GM20431 (cell line): Measurements from ENCODE around the gene CGNL1.

Source experiments
- in situ Hi-C: fragments of 300-500 bp; cut with MseI, MboI; formaldehyde crosslinking; loops from one replicate; pipeline ENCODE4 v1.15.0; 2020; ENCODE audit warnings: low sequenced_read_pairs; ENCODE audit not compliant: unreplicated experiment

Gene CGNL1

DNA sequence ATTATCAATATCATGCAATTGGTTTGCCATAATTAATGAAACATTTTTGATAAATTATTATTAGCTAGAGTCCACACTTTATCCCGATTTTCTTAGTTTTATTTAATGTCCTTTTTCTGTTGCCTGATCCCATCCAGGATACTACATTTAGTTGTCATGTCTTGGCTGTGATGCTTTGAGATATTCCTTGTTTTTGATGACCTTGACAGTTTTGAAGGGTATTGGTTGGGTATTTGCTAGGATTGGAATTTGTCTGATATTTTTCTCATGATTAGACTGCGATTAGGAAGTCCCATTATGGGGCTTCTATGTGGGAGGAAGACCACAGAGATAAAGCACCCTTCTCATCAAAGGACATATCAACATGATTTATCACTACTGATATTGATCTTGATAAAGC, 43.0 kb downstream of the CGNL1 start:
- in situ Hi-C loops, result no loop called here

DNA sequence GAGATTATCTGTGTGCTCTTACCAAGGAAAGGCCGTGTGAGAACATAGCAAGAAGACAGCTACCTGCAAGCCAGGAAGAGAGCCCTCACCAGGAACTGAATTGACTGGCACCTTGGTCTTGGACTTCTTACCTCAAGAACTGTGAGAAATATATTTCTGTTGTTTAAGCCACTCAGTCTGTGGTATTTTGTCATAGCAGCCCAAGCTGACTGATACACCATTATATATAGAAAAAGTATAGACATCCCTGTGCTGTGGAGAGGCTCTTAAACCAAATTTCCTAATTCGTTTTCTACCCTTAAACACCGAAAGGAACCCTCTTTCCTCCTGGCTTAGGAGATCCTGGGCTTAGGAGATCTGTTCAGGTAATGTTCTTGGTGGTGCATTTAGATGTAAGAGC, 44.8 kb downstream of the CGNL1 start:
- in situ Hi-C loops, result no loop called here

GRCh38 chr15:57421551-57421950, 45.2 kb downstream of the CGNL1 start:
- in situ Hi-C loops, result no loop called here

- in situ Hi-C loops, result no loop called here
These were observed 45.9 kb downstream of the CGNL1 start for GRCh38 chr15:57422113-57422754.

- in situ Hi-C loops, result no loop called here
These were observed 47.4 kb downstream of the CGNL1 start for GRCh38 chr15:57423599-57424140.

DNA sequence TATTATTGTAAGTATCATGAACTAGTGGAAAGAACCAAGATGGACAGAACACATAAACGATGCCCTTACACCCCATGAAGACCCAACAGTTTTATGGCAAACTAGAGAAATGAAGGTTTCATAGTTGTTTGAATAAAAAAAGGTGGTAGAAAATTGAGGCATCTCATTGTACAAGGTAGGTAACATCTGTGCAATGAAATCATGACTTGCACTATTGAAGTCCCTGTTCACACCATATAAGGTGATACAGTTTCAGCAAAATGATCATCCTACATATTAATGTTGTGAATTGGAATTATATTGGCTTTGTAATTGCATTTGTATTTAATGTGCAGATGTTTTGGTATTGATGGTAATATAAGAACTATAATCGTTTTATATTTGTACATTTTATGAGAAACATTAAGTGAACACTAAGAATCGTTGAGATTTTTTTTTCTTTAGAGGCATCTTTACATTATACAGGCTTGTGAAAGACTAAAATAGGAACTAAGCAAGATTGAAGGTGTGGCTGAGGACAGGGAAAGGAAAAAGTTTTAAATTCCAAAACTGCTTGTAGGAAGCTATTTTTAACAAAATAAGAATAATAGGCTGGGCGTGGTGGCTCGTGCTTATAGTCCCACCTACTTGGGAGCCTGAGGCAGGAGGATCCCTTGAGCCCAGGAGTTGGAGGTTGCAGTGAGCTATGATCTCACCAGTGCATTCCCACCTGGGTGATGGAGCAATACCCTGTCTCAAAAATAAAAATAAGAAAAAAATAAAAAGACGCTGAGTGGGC, 48.5 kb downstream of the CGNL1 start:
- in situ Hi-C loops, result no loop called here

GRCh38 chr15:57425842-57426241, 49.5 kb downstream of the CGNL1 start:
- in situ Hi-C loops, result no loop called here

DNA sequence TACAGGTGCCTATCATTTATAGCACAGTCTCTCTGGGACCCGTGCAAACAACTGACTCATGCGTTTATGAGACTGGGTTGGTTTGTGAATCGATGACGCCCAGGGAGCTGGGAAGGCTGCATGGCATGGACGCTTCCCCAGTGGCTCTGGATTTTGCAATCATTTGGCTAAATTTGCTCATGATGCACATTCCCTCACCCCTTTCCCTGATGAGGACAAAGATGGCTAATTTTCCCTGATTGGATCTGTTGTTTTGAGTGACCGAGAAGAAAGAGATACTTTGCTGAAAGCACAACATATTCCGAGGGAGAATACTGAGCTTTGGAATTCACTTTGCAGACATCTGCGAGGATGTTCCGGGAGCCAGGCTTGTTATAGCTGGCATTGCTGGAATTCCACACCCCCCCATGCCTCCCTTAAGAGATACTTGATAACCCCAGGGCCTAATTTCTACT, 51.1 kb downstream of the CGNL1 start:
- in situ Hi-C loops, result no loop called here

- in situ Hi-C loops, result no loop called here
These were observed 55.9 kb downstream of the CGNL1 start for GRCh38 chr15:57432141-57432741.

GRCh38 chr15:57436166-57436565, 59.9 kb downstream of the CGNL1 start:
- in situ Hi-C loops, result no loop called here

DNA sequence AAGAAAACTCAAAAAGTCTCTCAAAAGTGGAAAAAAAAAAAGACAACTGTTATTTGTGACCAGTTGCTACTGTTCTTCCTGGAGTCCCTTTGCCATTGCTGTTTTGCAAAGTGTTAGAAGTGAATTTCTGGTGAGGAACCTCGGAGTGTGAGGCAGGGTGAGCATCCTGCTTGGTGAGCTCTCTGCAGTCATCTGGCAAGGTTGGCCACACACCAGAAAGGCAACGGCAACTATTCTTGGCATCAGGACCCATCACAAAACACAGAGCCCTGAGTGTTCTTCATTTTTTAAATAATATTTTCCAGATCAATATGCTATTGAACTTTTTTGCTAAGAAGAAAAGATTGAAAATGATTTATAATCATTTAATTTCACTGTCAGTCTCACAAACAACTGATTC, 60.7 kb downstream of the CGNL1 start:
- in situ Hi-C loops, result no loop called here

DNA sequence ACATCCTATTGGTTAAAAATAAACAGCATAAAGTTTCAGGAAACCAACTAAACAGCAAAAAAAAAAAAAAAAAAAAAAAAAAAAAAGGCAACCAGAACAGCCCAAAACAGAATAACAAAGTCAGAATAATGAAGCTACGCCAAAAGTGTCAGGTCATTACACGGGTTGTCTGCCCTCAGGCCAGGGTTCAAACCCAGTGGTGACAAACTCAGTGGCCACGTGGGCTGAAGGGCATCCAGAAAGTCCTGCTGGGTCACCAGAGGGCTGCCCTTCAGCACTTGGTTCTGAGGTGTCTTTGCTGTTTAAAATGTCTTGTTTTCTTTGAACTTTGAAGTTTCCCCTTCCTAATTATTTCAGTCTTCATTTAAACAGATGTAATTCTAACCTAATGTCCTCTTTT, 61.3 kb downstream of the CGNL1 start:
- in situ Hi-C loops, result no loop called here

- in situ Hi-C loops, result no loop called here
These were observed 61.9 kb downstream of the CGNL1 start for GRCh38 chr15:57438166-57438565.

DNA sequence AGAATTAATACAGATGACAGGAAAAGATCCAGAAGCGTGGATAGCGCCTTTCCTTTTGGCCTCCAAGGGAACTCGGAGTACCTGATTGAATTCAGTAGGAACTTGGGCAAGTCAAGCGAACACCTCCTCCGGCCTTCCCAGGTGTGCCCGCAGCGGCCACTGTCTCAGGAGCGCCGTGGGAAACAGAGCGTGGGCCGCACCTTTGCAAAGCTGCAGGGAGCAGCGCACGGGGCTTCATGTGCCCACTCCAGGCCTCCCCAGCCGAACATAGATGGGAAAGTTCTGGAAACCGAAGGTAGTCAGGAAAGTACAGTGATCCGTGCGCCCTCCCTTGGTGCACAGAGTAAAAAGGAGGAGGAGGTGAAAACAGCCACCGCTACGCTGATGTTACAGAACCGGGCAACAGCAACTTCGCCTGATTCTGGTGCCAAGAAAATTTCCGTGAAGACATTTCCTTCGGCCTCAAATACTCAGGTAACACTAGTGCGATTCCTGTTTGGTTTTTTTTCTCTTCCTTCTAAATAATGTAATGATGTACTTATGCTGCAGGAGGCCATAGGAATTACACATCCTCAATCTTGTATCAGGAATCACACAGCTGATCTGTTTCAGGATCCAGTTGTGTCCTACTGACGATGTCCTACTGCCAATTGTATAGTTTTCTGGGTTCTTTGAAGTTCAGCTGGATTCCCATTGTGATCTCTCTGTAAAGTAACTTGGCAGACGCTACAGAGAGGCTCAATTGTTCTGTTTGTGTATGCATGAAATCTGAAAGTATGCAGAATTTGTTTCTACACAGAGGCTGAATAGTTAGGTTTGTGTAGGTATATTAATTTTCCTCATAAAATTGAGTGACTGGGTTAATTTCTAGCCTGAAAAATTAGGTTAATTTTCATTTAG, 63.1 kb downstream of the CGNL1 start:
- in situ Hi-C loops, result no loop called here

GRCh38 chr15:57440167-57440566, 63.9 kb downstream of the CGNL1 start:
- in situ Hi-C loops, result no loop called here

DNA sequence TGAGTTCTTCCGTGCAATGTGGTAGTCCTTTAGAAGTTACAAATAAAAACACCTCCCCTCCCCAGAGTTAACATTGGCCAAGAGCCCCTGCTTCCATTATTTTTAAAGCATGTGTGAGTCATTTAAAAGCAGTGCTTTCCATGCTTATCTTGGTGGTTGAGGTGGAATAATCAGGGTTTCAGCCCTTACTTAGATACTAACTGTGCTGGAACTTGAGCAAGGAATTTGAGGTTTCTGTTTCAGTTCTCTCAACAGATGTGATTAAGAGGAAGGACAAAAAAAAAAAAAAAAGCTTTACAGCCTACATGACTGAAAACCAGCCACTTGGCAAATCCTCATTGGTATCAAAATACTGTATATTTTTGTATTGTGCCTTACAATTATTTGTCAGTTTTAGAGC, 64.5 kb downstream of the CGNL1 start:
- in situ Hi-C loops, result no loop called here

DNA sequence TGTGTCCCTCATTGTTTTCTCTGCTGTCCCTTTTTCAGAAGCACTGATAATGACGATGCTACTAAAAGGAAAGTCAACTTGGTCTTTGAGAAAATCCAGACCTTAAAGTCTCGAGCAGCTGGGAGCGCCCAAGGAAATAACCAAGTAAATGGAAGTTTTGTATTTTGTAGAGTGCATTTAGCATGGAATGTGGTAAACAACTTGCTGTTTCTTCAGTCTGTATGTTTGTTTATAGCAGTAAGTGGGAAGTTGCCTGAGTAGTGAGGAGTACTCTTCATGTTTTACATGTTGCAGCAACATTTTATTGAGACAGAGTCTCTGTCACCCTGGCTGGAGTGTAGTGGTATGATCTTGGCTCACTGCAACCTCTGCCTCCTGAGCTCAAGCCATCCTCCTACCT, 66.0 kb downstream of the CGNL1 start:
- in situ Hi-C loops, result no loop called here

DNA sequence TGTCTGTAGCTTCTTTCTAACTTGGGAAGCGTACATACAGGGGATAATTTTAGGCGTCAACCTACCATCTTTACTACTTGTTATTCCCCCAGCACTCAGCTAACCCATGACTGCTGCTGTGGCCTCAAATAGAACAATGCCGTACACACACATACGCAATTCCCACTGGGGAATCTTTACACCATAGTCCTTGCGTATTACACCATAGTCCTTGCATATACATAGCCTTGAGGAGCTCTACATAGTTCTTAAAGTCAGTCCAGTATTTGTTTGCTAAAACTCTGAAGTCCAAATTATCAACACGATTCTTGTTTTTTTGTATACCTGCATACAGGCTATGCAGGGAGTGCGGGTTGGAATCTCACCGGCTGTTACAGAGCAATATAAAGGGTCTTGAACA, 67.2 kb downstream of the CGNL1 start:
- in situ Hi-C loops, result no loop called here

DNA sequence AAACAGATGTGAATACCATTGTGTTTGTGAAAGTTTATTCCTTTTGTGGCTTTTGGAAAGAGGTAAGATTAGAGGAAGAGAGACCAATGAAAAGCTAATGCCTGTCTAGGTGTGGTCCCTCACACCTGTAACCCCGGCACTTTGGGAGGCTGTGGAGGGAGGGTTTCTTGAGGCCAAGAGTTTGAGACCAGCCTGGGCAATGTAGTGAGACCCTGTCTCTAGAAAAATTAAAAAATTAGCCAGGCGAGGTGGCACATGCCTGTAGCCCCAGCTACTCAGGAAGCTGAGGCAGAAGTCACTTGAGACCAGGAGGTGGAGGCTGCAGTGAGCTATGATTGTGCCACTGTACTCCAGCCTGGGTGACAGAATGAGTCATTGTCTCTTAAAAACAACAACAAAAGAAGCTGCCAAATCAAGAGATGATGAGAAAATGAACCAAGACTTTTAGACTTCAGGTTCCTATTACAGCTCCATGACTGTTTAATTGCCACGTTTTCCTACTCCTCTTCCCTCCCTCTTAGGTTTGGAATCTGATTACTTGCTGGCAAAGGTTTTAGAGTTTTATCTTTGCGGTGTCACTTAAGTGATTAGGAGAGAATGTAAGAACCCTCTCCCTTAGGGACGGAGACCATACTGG, 68.7 kb downstream of the CGNL1 start:
- in situ Hi-C loops, result no loop called here

GRCh38 chr15:57445872-57446271, 69.6 kb downstream of the CGNL1 start:
- in situ Hi-C loops, result no loop called here
